WERI-Rb-1 (cell line): ENCODE results near the gene TAOK3.
"Not testable (repeated sequence)": the region's sequence is repeated elsewhere in the genome, so short reads cannot be mapped to it uniquely, and the experiment has no call there.

Source experiments
- DNase-seq: peaks from one replicate; pipeline ENCODE4 v3.0.0-alpha.2; 2020
- H3K27ac ChIP-seq: fragments of 250-450 bp; sonication (Bioruptor Pico); 2 replicates; pipeline ENCODE4 v1.5.1; 2020; ENCODE audit warnings: mild to moderate bottlenecking, moderate library complexity
- H3K27me3 ChIP-seq: fragments of 250-450 bp; sonication (Bioruptor Pico); 2 replicates; pipeline ENCODE4 v1.5.1; 2021; ENCODE audit warnings: mild to moderate bottlenecking, low read depth, moderate library complexity; ENCODE audit not compliant: insufficient read depth, severe bottlenecking
- H3K36me3 ChIP-seq: fragments of 250-450 bp; sonication (Bioruptor Pico); 2 replicates; pipeline ENCODE4 v1.5.1; 2020; ENCODE audit warnings: mild to moderate bottlenecking, moderate library complexity
- H3K4me3 ChIP-seq: 2 replicates; pipeline ENCODE4 v1.5.1; 2011; ENCODE audit warnings: low read depth, mild to moderate bottlenecking, control low read depth, low read length
- H3K9me3 ChIP-seq: fragments of 250-450 bp; sonication (Bioruptor Pico); 2 replicates; pipeline ENCODE4 v1.5.1; 2021; ENCODE audit warnings: mild to moderate bottlenecking, moderate library complexity; ENCODE audit not compliant: severe bottlenecking
- TF ChIP-seq, protein P1 (sequence below): IDR thresholded peaks from 2 replicates; pipeline ENCODE4 v1.5.1; 2011; ENCODE audit warnings: low read depth, mild to moderate bottlenecking, control low read depth, inconsistent platforms, low read length

The TAOK3 gene

DNA sequence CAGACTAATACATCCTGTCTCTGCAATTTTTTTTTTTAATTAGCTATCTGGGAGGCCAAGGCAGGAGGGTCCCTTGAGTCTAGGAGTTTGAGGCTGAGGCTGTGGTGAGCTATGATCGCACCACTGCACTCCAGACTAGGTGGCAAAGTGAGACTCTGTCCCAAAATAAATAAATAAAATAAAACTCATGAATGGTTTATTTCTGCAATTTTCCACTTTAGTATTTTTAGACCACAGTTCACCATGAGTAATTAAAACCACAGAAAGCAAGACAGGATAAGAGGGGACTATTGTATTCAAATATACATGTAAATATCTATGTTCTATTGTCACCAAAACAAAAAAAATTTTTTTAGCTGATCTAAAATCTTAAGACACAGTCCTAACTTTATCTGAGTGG, 17.8 kb downstream of the TAOK3 start:
- Histone ChIP-seq H3K4me3 (no peak overlapping the region), H3K27ac (no peak overlapping the region), H3K36me3 (no peaks in the 10 kb centered on the region), H3K9me3 (no peaks in the 10 kb centered on the region), H3K27me3 (no peaks in the 10 kb centered on the region)
- DNase-seq = no peak
- TF ChIP-seq, protein P1, sequence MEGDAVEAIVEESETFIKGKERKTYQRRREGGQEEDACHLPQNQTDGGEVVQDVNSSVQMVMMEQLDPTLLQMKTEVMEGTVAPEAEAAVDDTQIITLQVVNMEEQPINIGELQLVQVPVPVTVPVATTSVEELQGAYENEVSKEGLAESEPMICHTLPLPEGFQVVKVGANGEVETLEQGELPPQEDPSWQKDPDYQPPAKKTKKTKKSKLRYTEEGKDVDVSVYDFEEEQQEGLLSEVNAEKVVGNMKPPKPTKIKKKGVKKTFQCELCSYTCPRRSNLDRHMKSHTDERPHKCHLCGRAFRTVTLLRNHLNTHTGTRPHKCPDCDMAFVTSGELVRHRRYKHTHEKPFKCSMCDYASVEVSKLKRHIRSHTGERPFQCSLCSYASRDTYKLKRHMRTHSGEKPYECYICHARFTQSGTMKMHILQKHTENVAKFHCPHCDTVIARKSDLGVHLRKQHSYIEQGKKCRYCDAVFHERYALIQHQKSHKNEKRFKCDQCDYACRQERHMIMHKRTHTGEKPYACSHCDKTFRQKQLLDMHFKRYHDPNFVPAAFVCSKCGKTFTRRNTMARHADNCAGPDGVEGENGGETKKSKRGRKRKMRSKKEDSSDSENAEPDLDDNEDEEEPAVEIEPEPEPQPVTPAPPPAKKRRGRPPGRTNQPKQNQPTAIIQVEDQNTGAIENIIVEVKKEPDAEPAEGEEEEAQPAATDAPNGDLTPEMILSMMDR = no peak

DNA sequence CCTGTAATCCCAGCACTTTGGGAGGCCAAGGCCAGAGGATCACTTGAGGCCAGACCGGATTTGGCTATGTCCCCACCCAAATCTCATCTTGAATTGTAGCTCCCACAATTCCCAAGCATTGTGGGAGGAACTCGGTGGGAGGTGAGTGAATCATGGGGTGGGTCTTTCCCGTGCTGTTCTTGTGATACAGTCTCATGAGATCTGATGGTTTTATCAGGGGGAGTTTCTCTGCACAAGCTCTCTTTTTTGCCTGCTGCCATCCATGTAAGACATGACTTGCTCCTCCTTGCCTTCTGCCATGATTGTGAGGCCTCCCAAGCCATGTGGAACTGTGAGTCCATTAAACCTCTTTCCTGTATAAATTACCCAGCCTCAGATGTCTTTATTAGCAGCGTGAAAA, 18.2 kb downstream of the TAOK3 start:
- H3K4me3 ChIP-seq, H3K36me3 ChIP-seq, DNase-seq, H3K9me3 ChIP-seq, H3K27me3 ChIP-seq, H3K27ac ChIP-seq: not testable (repeated sequence)

DNA sequence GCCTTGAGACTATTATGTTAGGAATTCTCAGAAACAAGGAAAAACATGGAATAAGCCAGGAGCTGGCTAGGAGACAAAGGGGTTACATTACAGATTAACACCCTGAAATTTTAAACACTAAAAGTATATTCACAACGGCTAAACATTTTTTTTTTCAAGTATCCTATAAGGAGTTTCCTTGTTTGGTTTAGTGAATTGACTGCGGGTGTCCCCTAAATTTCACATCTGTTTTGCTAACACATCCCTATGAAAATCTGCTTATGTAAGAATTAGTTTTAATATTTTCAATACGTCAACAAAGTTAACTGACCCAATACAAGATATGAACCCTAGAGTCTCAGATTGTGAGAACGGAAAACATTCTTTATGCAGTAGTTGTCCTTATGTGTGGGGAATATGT, 19.0 kb downstream of the TAOK3 start:
- Histone ChIP-seq H3K4me3 (no peak overlapping the region), H3K27me3 (no peaks in the 10 kb centered on the region), H3K27ac (no peak overlapping the region), H3K36me3 (no peaks in the 10 kb centered on the region), H3K9me3 (no peaks in the 10 kb centered on the region)
- no peak for DNase-seq
- TF ChIP-seq, protein P1 = no peak

DNA sequence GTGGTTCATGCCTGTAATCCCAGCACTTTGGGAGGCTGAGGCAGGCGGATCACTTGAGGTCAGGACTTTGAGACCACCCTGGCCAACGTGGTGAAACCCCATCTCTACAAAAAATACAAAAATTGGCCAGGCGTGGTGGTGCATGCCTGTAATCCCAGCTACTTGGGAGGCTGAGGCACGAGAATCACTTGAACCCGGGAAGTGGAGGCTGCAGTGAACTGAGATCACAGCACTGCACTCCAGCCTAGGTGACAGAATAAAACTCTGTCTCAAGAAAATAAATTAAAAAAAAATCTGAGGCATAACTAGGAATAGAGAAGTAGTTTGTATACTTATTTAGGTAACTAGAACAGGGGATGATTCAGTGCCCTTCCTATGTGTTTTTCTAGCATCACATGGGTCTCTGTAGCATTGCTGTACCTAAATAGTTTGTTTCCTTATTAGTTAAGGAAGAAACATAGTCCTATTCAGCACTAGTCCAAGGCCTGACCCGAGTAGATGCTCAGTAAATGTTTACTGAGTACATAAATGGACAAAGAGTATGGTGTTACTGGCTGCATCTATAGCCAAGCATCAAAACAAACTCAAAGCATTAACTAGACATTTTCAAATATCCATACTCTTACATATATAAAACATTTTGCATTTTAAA, 21.7 kb downstream of the TAOK3 start:
- Histone ChIP-seq H3K4me3 (no peak overlapping the region), H3K27ac (no peak overlapping the region), H3K9me3 (no peaks in the 10 kb centered on the region), H3K27me3 (no peaks in the 10 kb centered on the region), H3K36me3 (no peaks in the 10 kb centered on the region)
- no peak for DNase-seq
- TF ChIP-seq, protein P1 = no peak

DNA sequence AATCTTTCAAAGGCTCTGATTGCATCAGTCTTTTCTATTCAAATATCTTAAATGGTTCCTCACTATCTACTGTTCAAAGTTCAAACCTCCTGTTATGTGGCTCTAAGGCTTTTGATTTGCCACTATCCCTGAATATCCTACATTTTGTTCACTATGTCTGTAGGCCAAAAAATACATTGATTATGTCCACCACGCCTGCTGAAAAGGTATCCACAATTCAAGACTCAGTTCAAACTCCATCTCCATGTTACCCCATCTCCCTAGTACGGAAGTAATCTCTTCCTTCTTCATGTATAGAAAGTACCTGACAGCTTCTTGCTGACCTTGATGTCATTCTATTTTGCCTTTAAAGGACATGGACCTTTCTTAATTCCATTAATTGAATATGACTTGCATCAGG, 24.8 kb downstream of the TAOK3 start:
- no peak overlapping the region for H3K4me3 ChIP-seq
- no peaks in the 10 kb centered on the region for H3K27me3 ChIP-seq
- no peak for DNase-seq
- H3K36me3 ChIP-seq = no peaks in the 10 kb centered on the region
- no peak overlapping the region for H3K27ac ChIP-seq
- TF ChIP-seq, protein P1 = no peak
- no peaks in the 10 kb centered on the region for H3K9me3 ChIP-seq

DNA sequence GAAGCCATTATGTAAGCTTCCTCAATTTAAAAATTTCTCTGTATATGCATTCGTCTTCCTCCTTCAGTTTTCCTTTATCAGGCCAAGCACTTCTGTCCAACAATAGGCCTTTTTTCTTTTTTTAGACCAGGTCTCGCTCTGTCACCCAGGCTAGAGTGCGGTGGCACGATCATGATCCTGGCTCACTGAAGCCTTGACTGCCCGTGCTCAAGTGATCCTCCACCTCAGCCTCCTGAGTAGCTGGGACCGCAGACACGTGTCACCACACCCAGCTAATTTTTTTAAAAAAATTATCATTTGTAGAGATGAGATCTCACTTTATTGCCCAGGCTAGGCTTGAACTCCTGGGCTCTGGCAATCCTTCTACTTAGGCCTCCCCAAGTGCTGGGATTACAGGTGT, 25.8 kb downstream of the TAOK3 start:
- Histone ChIP-seq H3K36me3 (no peaks in the 10 kb centered on the region), H3K27ac (no peak overlapping the region), H3K9me3 (no peaks in the 10 kb centered on the region), H3K4me3 (no peak overlapping the region), H3K27me3 (no peaks in the 10 kb centered on the region)
- DNase-seq = no peak
- TF ChIP-seq, protein P1 = no peak
